ENCODE data around the gene EBF3.

Gene EBF3

DNA sequence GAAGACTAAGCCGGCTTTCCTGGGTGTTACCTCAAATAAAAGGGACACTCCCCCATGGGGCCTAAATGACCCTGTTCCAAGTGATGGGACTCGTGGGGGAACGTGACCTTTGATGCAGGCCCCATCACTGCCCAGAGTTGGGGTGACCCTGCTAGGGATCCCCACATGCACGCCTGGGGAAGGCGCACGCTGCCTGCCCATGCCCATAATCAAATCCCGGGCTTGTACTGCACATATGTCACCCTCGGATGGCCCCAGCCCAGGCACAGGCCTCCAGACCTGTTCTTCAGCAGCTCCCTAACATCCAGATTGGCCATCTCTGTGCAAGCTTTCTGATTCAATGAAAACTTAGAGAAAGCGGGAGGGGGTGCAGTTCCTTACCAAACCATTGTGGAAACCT lies 14.7 kb downstream of the EBF3 start:
- H3K4me3 ChIP-seq (replicated peaks; ENCODE audit: low read depth, low read length), result no peak overlapping the region
- TF ChIP-seq, protein P1, sequence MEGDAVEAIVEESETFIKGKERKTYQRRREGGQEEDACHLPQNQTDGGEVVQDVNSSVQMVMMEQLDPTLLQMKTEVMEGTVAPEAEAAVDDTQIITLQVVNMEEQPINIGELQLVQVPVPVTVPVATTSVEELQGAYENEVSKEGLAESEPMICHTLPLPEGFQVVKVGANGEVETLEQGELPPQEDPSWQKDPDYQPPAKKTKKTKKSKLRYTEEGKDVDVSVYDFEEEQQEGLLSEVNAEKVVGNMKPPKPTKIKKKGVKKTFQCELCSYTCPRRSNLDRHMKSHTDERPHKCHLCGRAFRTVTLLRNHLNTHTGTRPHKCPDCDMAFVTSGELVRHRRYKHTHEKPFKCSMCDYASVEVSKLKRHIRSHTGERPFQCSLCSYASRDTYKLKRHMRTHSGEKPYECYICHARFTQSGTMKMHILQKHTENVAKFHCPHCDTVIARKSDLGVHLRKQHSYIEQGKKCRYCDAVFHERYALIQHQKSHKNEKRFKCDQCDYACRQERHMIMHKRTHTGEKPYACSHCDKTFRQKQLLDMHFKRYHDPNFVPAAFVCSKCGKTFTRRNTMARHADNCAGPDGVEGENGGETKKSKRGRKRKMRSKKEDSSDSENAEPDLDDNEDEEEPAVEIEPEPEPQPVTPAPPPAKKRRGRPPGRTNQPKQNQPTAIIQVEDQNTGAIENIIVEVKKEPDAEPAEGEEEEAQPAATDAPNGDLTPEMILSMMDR (IDR thresholded peaks at IDR 0.05; ENCODE audit: low read depth, low read length, missing control alignments), result no peak
- no peak for DNase-seq (ENCODE audit: extremely low read depth, low read depth)

DNA sequence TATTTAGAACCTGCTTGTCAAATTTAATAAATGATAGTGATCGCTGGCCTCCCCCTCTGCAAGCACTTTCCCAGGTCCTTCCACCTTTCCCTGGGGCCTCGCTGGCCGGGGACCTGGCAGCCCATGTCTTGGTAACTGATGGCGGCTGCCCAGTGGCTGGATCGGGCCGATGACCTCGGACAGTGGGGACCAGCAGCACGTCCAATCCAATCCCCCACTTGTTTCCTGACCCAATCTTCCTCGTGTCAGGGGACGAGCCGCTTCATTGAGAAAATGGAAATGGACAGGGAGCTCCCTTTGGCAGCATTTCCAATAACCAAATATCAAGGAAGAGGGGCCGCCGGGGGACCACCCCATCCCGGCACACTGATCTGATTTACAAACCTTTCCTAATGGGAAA lies 17.2 kb downstream of the EBF3 start:
- DNase-seq (ENCODE audit: extremely low read depth, low read depth), result no peak
- H3K4me3 ChIP-seq (replicated peaks; ENCODE audit: low read depth, low read length), result no peak overlapping the region
- TF ChIP-seq, protein P1 (IDR thresholded peaks at IDR 0.05; ENCODE audit: low read depth, low read length, missing control alignments), result no peak

DNA sequence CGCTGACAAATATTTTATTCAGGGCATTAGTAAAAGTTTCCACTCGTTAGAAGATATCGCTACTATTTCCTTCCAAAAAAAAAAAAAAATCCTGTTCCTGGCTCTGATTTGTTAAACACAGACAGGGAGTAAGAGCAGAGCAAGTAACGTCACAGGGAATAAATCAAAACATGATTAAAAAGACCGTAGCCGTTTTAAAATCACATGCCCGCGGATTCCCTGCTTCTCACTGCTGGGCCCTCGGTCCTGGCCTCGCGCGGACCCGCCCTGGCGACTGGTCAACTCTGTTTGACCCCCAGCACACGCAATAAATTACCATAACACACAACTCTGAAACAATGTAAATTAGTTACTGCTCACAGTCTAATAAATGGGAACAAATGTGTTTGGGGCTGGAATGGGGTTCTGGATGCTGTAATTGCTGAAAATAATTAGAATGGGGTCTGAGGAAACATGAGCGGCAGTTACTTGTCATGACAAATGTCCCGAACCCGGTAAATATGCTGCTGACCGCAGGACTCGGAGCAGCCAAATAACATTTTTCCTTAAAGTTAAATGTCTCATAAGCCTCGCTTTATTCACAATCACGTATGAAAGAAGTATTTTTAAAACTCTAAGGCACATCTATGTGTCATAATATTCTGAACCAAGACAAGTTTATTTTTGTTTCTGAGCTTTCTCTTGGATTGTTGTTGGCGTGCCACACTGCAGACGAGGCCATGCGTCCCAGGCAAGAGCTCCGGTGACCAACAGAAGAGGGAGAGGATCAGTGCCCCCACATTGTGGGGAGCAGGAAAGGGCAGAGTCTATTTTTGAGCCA lies 17.9 kb downstream of the EBF3 start:
- no peak for DNase-seq (ENCODE audit: extremely low read depth, low read depth)
- TF ChIP-seq, protein P1 (IDR thresholded peaks at IDR 0.05; ENCODE audit: low read depth, low read length, missing control alignments), result no peak
- H3K4me3 ChIP-seq (replicated peaks; ENCODE audit: low read depth, low read length), result no peak overlapping the region

DNA sequence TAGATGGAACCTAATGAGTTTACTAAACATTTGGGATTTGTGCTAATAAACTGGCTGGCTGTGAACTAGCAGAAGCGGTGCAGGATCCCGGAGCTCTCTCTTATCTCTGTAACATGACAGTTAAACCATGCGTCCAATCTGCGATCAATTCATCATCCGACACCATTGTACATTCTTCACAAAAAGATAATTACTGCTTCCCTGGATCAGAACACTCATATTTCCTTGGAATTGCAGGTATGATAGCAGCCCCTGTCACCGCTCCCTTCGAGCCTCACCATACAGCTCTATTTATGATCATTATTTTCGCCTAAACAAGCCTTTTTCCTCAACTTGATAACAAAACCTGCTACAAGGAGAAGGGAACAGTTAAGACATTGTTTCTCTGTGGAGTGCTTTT lies 18.5 kb downstream of the EBF3 start:
- DNase-seq (ENCODE audit: extremely low read depth, low read depth), result no peak
- TF ChIP-seq, protein P1 (IDR thresholded peaks at IDR 0.05; ENCODE audit: low read depth, low read length, missing control alignments), result no peak
- no peak overlapping the region for H3K4me3 ChIP-seq (replicated peaks; ENCODE audit: low read depth, low read length)

DNA sequence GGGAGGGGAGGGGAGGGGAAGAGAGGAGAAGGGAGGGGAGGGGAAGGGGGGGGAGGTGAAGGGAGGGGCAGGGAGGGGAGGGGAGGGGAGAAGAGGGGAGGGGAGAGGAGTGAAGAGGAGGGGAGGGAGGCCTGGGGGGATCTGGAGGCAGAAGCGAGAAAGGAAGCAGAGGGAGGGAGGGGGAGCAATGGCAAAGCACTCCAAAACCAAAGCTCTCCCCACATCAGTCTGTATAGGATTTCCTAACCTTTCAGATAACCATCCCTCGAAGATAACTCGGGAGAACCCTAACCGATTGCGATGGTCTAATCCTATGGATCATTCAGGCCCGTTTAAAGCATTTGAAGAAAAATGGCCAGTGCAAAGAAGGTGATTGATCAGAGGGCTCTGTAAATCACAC lies 19.0 kb downstream of the EBF3 start:
- no peak for DNase-seq (ENCODE audit: extremely low read depth, low read depth)
- no peak overlapping the region for H3K4me3 ChIP-seq (replicated peaks; ENCODE audit: low read depth, low read length)
- TF ChIP-seq, protein P1 (IDR thresholded peaks at IDR 0.05; ENCODE audit: low read depth, low read length, missing control alignments), result no peak

DNA sequence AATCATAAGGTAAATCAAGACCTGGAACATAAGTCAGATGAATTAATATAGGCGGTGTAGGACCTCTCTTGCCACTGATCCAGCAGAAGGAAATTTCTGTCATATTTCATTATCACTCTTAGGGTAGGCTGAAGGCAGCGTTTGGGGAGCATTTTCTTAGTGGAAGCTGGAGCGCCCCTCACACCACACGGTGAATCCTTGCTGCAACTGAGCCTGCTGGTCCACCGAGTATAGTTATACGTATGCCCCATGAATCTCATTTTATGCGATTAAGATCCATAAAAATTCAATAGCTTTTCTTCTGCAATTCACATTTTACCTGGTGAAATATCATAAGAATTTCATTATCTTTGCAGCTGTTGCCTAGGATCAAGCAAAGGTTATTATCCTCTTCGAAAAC lies 19.6 kb downstream of the EBF3 start:
- no peak overlapping the region for H3K4me3 ChIP-seq (replicated peaks; ENCODE audit: low read depth, low read length)
- TF ChIP-seq, protein P1 (IDR thresholded peaks at IDR 0.05; ENCODE audit: low read depth, low read length, missing control alignments), result no peak

More for the DNA sequence above, 19.6 kb downstream of the EBF3 start:
- DNase-seq (ENCODE audit: extremely low read depth, low read depth), result no peak
